ENCODE results near the gene NT5DC1. TPM values are rescaled to one million over a fixed set of nuclear protein-coding genes. Genes with fewer than 3 reads are reported as not detected.
A peak's percentile ranks its signal among the peaks of the same experiment; 100 is the strongest.

Gene NT5DC1
- total RNA-seq, 1 donor from 2014 or later, result 4.9 TPM

- DNase-seq (ENCODE audit: low read depth in 2 of 2), result no peak
Measured at GRCh38 chr6:116238083-116238482, 137.4 kb downstream of the NT5DC1 start.

DNA sequence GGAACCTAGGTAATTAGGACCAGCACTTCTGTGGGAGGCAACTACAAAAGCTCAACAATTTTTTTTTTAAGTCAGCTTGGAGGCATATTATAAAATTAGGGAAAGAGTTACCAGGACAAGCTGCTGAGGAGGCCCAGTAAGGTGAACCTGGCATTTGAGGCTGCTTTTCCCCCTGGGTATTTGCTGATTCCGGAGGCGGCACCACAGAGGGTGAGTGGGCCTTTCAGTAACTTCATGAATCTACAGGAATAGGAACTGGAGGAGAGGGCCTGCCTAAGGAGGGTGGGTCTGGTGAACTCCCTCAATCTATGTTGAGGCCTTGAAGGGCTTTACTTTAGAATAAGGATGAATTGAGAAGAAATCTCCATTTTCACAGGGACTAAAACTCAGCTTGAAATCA, 138.6 kb downstream of the NT5DC1 start:
- no peak for DNase-seq (ENCODE audit: low read depth in 2 of 2)

- no peak for DNase-seq (ENCODE audit: low read depth in 2 of 2)
Measured at GRCh38 chr6:116239856-116240255, 139.2 kb downstream of the NT5DC1 start.

DNA sequence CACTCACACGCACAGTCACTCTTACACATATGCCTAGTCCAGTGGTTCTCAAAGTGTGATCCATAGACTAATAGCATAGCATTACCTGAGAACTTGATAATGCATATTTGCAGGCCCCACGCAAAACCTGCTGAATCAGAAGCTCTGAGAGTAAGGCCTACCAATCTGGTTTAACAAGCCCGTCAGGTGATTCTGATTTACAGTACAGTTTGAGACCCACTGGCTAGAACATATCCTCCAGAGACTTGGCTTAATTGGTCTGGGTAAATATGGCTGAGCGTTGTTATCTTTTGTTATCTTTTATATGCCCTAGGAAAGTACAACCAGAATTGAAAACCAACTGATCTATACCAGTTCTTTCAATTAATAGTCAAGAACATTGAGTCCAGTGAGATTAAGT, 143.6 kb downstream of the NT5DC1 start:
- no peak for DNase-seq (ENCODE audit: low read depth in 2 of 2)

DNA sequence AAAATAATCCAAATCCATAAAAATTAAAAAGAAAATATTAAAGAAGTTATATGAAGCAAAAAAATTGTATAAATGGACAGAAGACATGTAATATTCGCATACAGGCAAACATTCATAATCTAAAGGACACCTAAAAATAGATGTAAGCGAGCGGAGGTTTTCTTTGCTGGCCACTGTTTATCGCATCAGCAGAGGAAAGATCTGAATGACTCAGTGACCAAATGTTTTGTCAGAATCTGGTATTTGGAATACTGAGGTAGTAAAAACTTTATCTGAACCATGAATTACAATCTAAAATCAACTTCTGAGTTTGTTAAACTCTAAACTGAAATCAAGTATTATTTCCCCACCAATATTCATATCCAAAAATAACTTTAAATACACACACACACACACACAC, 145.4 kb downstream of the NT5DC1 start:
- DNase-seq (ENCODE audit: low read depth in 2 of 2), result peak in 1 of 2 donors; percentile 76

GRCh38 chr6:116247285-116247684, 146.6 kb downstream of the NT5DC1 start:
- DNase-seq (ENCODE audit: low read depth in 2 of 2), result no peak

DNA sequence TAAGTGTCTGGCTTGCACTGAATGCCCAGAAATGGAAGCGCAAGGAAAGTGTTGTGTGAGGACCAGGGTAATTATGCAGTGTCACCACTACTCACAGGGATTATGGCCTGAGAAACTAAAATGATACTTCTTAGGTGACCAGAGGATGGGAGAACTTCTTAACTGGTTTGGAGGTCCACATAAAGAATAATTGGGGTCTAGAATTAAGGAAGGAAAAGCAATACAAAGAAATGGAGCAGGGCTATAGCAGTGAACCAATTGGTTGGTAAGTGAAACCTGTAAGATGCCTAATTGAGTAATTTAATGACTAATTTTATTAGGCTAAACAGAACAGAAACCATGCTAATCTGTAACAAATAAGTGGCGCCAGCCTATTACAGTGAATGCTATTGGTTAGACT, 147.9 kb downstream of the NT5DC1 start:
- DNase-seq (ENCODE audit: low read depth in 2 of 2), result no peak

- peak in 1 of 2 donors; percentile 56 for DNase-seq (ENCODE audit: low read depth in 2 of 2)
Measured at GRCh38 chr6:116251568-116252384, 151.1 kb downstream of the NT5DC1 start.

DNA sequence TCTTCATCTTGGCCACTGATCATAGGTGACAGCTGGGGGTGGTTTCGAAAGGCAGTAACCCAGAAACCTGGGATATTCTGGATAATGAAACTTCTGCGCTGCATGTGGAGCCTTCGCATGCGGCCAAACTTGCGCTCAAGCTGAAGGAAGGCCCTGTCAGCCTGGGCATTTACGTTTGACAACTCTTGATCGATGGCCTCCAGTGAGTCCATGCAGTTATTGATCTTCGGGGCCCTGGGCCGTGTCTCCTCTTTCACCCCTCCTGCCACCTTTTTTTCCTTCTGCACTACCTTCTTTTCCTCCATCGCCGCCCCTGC, 152.5 kb downstream of the NT5DC1 start:
- DNase-seq (ENCODE audit: low read depth in 2 of 2), result no peak

DNA sequence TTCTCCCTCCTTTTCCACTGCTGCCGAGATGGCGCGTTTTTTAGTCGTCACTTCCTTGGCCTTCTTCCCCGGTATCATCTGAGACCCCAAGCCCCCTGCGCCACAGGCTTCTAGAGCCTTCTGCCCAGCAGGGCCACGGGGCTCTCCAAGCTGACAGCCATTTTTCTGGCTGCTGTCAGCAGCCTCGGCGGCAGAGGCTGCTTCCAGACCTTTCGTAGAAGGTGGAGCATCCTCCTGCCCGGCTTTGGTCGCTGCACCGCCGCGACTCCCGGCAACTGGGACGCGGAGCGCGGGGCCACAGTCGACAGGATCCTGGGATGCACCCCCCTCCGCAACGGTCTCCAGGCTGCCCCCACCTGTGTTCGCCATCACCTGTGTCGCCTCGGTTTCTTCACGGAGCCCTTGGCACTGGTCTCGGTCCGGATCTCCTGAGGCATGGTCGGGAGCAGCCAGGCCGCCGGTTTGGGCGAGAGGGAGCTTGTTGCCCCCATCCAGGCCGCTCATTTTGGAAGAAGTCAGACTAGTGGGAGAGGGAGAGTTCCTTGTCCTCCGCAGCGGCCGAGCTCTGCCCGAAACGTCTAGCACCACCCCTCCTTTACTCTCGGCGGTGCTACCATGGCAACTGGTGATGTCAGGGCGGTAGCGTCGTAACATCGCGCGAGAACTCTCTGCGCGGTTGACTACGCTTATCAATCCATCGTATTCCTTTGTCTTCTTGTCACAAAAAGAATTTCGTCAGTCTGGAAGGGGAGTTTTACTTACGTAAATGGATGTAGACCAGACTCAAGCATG, 153.0 kb downstream of the NT5DC1 start, which contains the start of gene TSPYL4:
Gene TSPYL4, minus strand, starts transcription at position 571 of the 792 bp plus-strand sequence. Its CDS starts 67 bp downstream, at position 504.
- peak; percentile 93 to 97 for DNase-seq (ENCODE audit: low read depth in 2 of 2)

DNA sequence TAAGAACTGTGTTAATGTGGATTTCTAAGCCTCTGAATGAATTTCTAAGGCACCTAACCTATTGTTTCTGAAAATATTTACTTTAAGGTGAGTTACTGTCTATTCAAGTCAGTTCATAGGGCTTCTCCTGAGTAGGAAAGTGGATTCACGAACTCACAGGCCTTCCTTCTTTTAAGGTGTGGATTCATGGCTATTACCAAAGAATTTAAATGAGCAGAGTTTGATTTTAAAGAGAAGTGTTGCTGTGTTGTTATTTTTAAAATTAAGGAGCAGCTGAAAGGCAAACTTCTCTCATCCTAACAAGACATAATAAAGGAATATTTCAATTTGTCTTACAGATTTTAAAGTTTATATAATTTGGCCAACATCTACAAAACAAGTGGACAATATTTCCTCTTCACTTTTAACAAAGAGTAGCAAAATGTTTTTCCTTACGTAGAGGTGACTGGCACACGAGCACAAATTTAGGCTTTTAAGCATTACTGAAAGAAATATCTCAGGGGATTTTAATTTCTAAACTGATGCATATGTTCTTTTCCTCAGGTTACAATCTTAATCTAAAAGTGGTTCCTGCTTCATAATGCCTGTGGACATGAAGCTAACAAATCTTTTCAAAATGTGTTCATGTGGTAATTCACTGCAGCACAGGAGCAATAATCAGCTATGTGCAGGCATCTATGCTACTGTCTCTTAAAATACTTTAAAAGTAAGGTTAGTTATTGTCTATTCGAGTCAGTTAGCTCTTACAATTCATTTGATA, 153.8 kb downstream of the NT5DC1 start:
- DNase-seq (ENCODE audit: low read depth in 2 of 2), result no peak

DNA sequence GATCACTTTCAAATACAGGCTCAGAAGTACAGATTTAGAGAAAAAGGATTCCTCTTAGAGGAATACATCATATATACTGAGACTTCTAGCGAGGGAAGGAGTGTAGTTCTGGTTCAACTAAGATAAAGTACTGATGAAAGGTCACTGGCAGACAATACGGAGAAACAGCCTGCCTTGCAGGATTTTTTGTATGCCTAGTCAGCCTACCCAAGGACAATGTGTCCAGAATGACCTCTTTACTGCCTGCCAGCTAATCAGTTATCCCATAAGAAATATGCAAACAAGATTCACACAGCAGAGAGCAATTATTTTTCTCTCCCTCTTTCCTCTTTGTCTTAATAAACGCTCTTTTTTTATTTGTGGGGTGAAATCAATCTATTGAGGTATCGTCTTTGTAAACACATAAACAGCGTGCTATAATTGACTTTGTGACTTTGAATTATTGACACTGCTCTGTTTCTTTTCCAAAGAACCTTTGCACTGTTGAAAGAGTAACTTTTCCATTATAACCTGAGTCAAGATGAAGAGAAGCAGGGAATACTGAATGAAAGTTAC, 154.7 kb downstream of the NT5DC1 start:
- peak in 1 of 2 donors; percentile 12 for DNase-seq (ENCODE audit: low read depth in 2 of 2)

GRCh38 chr6:116256694-116257093, 156.0 kb downstream of the NT5DC1 start:
- DNase-seq (ENCODE audit: low read depth in 2 of 2), result no peak

GRCh38 chr6:116258520-116258919, 157.9 kb downstream of the NT5DC1 start:
- no peak for DNase-seq (ENCODE audit: low read depth in 2 of 2)

DNA sequence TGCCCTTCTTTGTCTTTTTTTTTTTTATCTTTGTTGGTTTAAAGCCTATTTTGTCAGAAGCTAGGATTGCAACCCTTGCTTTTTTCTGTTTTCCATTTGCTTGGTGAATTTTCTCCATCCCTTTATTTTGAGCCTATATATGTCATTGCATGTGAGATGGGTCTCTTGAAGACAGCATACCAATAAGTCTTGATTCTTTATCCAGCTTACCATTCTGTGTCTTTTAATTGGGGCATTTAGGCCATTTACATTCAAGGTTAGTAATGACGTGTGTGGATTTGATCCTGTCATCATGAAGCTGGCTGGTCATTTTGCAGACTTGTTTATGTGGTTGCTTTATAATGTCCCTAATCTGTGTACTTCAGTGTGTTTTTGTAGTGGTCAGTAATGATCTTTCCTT, 162.7 kb downstream of the NT5DC1 start:
- no peak for DNase-seq (ENCODE audit: low read depth in 2 of 2)

- no peak for DNase-seq (ENCODE audit: low read depth in 2 of 2)
Measured at GRCh38 chr6:116265041-116265829, 164.6 kb downstream of the NT5DC1 start.

DNA sequence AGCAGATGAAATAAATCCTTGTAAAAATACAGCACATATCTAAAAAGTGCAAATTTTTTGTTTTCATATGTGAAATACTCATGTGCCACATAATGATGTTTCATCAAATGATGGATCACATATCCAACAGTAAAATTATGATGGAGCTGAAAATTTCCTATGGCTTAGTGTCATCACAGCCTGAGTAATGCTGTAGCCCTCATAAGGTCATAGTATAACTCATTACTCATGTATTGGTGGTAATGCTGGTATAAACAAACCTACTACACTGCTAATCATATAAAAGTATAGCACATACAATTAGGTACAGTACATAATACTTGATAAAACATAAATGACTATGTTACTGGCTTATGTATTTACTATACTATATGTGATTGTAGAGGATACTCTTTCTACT, 166.2 kb downstream of the NT5DC1 start:
- DNase-seq (ENCODE audit: low read depth in 2 of 2), result no peak

DNA sequence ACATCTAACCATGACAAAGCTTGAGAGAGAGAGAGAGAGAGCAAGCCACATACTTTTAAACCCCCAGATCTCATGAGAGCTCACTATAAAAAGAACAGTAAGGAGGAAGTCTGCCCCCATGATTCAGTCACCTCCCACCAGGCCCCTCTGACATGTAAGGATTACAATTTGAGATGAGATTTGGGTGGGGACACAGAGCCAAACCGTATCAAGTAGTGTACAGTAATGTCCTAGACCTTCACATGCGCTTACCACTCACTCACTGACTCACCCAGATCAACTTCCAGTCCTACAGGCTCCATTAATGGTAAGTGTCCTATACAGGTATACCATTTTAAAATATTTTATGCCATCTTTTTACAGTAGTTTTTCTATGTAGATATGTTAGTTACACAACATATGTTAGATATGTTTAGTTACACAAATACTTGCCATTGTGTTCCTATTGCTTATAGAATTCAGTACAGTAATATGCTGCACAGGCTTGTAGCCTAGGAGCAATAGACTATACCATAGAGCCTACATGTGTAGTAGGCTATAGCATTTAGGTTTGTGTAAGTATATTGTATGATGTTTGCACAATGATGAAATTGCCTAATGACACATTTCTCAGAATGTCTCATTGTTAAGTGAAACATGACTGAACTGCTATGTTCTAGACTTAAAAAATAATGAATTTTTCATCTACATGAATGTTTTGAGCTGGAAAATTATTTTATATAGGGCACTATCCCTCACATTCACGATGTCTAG, 167.4 kb downstream of the NT5DC1 start:
- no peak for DNase-seq (ENCODE audit: low read depth in 2 of 2)

- DNase-seq (ENCODE audit: low read depth in 2 of 2), result peak; percentile 61 to 82
Measured at GRCh38 chr6:116268589-116269293, 168.1 kb downstream of the NT5DC1 start.

Data from dermis microvascular lymphatic vessel endothelial cell (primary cell).